ENCODE results near the gene SNTG2.

SNTG2 gene

DNA sequence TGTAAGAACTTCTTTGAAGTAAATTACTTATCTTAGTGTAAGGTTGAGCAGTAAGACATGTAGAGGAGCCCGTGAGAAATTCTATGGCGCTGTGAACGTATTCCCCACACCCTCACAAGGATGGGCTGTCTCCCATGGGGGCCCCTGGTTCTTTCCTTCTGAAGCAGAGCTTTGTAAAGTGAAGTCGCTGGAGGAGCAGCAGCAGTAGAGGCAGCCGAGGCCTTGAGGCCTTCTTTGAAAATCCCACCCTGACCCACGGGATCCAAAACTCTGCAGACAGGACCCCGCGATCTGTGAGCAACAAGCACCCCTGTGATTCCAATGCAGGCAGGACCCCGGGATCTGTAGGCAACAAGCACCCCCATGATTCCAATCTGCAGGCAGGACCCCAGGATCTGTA is 23.8 kb upstream of the SNTG2 start:
- TF ChIP-seq PPARA (CRISPR knock-in tag; IDR thresholded peaks at IDR 0.05; ENCODE audit: borderline replicate concordance) (no peak), ZNF70 (CRISPR knock-in tag; IDR thresholded peaks at IDR 0.05) (no peak), ESRRG (CRISPR knock-in tag; IDR thresholded peaks at IDR 0.05) (no peak), ZC3H10 (CRISPR knock-in tag; IDR thresholded peaks at IDR 0.05) (no peak), ZNF8 (CRISPR knock-in tag; IDR thresholded peaks at IDR 0.05) (no peak), CSRNP3 (CRISPR knock-in tag; IDR thresholded peaks at IDR 0.05) (no peak), TOX (CRISPR knock-in tag; IDR thresholded peaks at IDR 0.05; ENCODE audit: borderline replicate concordance) (no peak), CSDC2 (CRISPR knock-in tag; IDR thresholded peaks at IDR 0.05) (no peak), PATZ1 (CRISPR knock-in tag; IDR thresholded peaks at IDR 0.05; ENCODE audit: borderline replicate concordance) (no peak), OSR1 (CRISPR knock-in tag; IDR thresholded peaks at IDR 0.05) (no peak), GLIS3 (CRISPR knock-in tag; IDR thresholded peaks at IDR 0.05) (no peak), BACH2 (CRISPR knock-in tag; IDR thresholded peaks at IDR 0.05; ENCODE audit: borderline replicate concordance) (no peak), ZFP30 (CRISPR knock-in tag; IDR thresholded peaks at IDR 0.05) (no peak), POU6F1 (CRISPR knock-in tag; IDR thresholded peaks at IDR 0.05; ENCODE audit: borderline replicate concordance, low read depth) (no peak)
- no peak for ATAC-seq

DNA sequence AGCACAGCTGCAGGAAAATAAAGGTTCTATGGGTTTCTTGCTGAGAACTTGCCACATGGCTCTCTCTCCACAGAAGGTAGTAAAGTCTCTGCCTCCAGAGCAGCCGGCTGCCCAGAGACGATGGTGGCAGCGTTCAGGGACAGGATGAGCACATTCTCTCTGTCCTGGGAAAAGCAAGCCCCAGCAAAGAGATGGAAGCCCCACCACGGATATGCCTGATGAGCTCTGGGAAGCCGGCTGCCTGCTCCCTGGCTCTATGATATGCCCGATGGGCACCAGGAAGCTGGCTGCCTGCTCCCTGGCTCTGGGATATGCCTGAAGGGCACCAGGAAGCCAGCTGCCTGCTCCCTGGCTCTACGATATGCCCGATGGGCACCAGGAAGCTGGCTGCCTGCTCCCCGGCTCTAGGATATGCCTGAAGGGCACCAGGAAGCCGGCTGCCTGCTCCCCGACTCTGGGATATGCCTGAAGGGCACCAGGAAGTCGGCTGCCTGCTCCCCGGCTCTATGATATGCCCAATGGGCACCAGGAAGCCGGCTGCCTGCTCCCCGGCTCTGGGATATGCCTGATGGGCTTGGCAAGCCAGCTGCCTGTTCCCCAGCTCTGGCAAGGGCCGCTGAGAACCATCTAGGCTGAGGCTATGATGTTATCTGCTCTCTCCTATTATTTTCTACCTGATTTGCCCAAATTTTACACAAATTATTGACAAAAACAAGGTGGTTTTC is 21.5 kb upstream of the SNTG2 start:
- TF ChIP-seq ZC3H10 (CRISPR knock-in tag; IDR thresholded peaks at IDR 0.05), result no peak
- no peak for TF ChIP-seq ISL1 (CRISPR knock-in tag; IDR thresholded peaks at IDR 0.05)
- TF ChIP-seq ZFP3 (CRISPR knock-in tag; IDR thresholded peaks at IDR 0.05), result no peak
- TF ChIP-seq TCF4 (CRISPR knock-in tag; IDR thresholded peaks at IDR 0.05; ENCODE audit: borderline replicate concordance), result no peak
- TF ChIP-seq POU6F1 (CRISPR knock-in tag; IDR thresholded peaks at IDR 0.05; ENCODE audit: borderline replicate concordance, low read depth), result no peak
- TF ChIP-seq PPARA (CRISPR knock-in tag; IDR thresholded peaks at IDR 0.05; ENCODE audit: borderline replicate concordance), result no peak
- no peak for TF ChIP-seq TSHZ2 (CRISPR knock-in tag; IDR thresholded peaks at IDR 0.05)
- TF ChIP-seq PATZ1 (CRISPR knock-in tag; IDR thresholded peaks at IDR 0.05; ENCODE audit: borderline replicate concordance), result no peak
- TF ChIP-seq CSRNP3 (CRISPR knock-in tag; IDR thresholded peaks at IDR 0.05), result no peak
- no peak for TF ChIP-seq BACH2 (CRISPR knock-in tag; IDR thresholded peaks at IDR 0.05; ENCODE audit: borderline replicate concordance)
- TF ChIP-seq ARNTL (CRISPR knock-in tag; IDR thresholded peaks at IDR 0.05; ENCODE audit: borderline replicate concordance, low read depth), result no peak
- no peak for TF ChIP-seq CSDC2 (CRISPR knock-in tag; IDR thresholded peaks at IDR 0.05)
- no peak for TF ChIP-seq OSR1 (CRISPR knock-in tag; IDR thresholded peaks at IDR 0.05)
- TF ChIP-seq GLIS3 (CRISPR knock-in tag; IDR thresholded peaks at IDR 0.05), result no peak
- TF ChIP-seq TOX (CRISPR knock-in tag; IDR thresholded peaks at IDR 0.05; ENCODE audit: borderline replicate concordance), result no peak
- no peak for TF ChIP-seq ZNF70 (CRISPR knock-in tag; IDR thresholded peaks at IDR 0.05)
- ATAC-seq, result no peak
